Measurements from ENCODE around the gene ME3.
"Not testable (repeated sequence)": the region's sequence is repeated elsewhere in the genome, so short reads cannot be mapped to it uniquely, and the experiment has no call there.

The ME3 gene

GRCh38 chr11:86553265-86553664 is 119.2 kb downstream of the ME3 start:
- no peak for DNase-seq

- no peak for DNase-seq
Measured at GRCh38 chr11:86551288-86552092, 120.9 kb downstream of the ME3 start.

- DNase-seq = no peak
Measured at GRCh38 chr11:86550757-86551156, 121.7 kb downstream of the ME3 start.

GRCh38 chr11:86548271-86548917 is 124.0 kb downstream of the ME3 start:
- no peak for DNase-seq

GRCh38 chr11:86547727-86548126 is 124.7 kb downstream of the ME3 start:
- no peak for DNase-seq

- DNase-seq = not testable (repeated sequence)
Measured at GRCh38 chr11:86541299-86541698, 131.1 kb downstream of the ME3 start.

GRCh38 chr11:86538223-86538548 is 134.2 kb downstream of the ME3 start:
- no peak for DNase-seq

- DNase-seq = no peak
Measured at GRCh38 chr11:86537541-86538222, 134.7 kb downstream of the ME3 start.

GRCh38 chr11:86535773-86536172 is 136.6 kb downstream of the ME3 start:
- no peak for DNase-seq

- no peak for DNase-seq
Measured at GRCh38 chr11:86524620-86525352, 147.6 kb downstream of the ME3 start.

GRCh38 chr11:86523738-86524619 is 148.4 kb downstream of the ME3 start:
- DNase-seq = peak in 1 of 5 donors; percentile 24

GRCh38 chr11:86522512-86522911 is 149.9 kb downstream of the ME3 start:
- DNase-seq = not testable (repeated sequence)

- DNase-seq = no peak
Measured at GRCh38 chr11:86519064-86519911, 153.1 kb downstream of the ME3 start.

- DNase-seq = no peak
Measured at GRCh38 chr11:86518211-86518610, 154.2 kb downstream of the ME3 start.

GRCh38 chr11:86517557-86517956 is 154.9 kb downstream of the ME3 start:
- no peak for DNase-seq

- no peak for DNase-seq
Measured at GRCh38 chr11:86515297-86516094, 156.9 kb downstream of the ME3 start.

- no peak for DNase-seq
Measured at GRCh38 chr11:86514453-86514852, 158.0 kb downstream of the ME3 start.

- DNase-seq = no peak
Measured at GRCh38 chr11:86513746-86514373, 158.6 kb downstream of the ME3 start.

- DNase-seq = no peak
Measured at GRCh38 chr11:86513138-86513537, 159.3 kb downstream of the ME3 start.

- DNase-seq = no peak
Measured at GRCh38 chr11:86511086-86511551, 161.3 kb downstream of the ME3 start.

Measured in T-helper 1 cell (primary cell).